Muscle of arm (tissue), 14 donors: ENCODE results near the gene MAP1LC3A. TPM values are rescaled to one million over a fixed set of nuclear protein-coding genes. Genes with fewer than 3 reads are reported as not detected.
"Not testable (repeated sequence)": the region's sequence is repeated elsewhere in the genome, so short reads cannot be mapped to it uniquely, and the experiment has no call there.

Source experiments
- DNase-seq: peaks from one replicate; pipeline ENCODE4 v3.0.0-alpha.2; 2013
- long read RNA-seq, 11 donors: transcript quantifications; one replicate each; lab custom pipeline, GENCODE V29; 2026
- polyA plus RNA-seq, 12 donors: library from polyadenylated mRNA; unstranded; fragments of 120-200 nt; gene quantifications; one replicate each; pipeline ENCODE4 v1.2.1, GENCODE V29; 2013; ENCODE audit not compliant: insufficient read length in 12 of 12

The MAP1LC3A gene
- polyA plus RNA-seq, result 10 to 100 TPM in 10 of 12 donors, not detected in 2; 12.6 to 30.7 (median 16.5) TPM
- long read RNA-seq, donor 1, transcript MAP1LC3A-201 (4 exons, 1,574 nt), result major isoform, 43 of 58 reads
- long read RNA-seq, donor 1, partial matches to known transcripts, result 7 of 58 reads
- long read RNA-seq, donor 1, other reads (novel, unspliced or antisense), result 0 of 58 reads
- long read RNA-seq, donor 2, transcript MAP1LC3A-201 (4 exons, 1,574 nt), result major isoform, 31 of 34 reads
- long read RNA-seq, donor 2, partial matches to known transcripts, result 0 of 34 reads
- long read RNA-seq, donor 2, other reads (novel, unspliced or antisense), result 0 of 34 reads
- long read RNA-seq, donor 3, partial matches to known transcripts, result 0 of 4 reads
- long read RNA-seq, donor 3, other reads (novel, unspliced or antisense), result 0 of 4 reads
- long read RNA-seq, donor 4, transcript MAP1LC3A-201 (4 exons, 1,574 nt), result major isoform, 8 of 8 reads
- long read RNA-seq, donor 4, partial matches to known transcripts, result 0 of 8 reads
- long read RNA-seq, donor 4, other reads (novel, unspliced or antisense), result 0 of 8 reads
- long read RNA-seq, donor 5, transcript MAP1LC3A-201 (4 exons, 1,574 nt), result major isoform, 31 of 34 reads
- long read RNA-seq, donor 5, partial matches to known transcripts, result 0 of 34 reads
- long read RNA-seq, donor 5, other reads (novel, unspliced or antisense), result 0 of 34 reads
- long read RNA-seq, donor 6, transcript MAP1LC3A-201 (4 exons, 1,574 nt), result major isoform, 8 of 9 reads
- long read RNA-seq, donor 6, partial matches to known transcripts, result 0 of 9 reads
- long read RNA-seq, donor 6, other reads (novel, unspliced or antisense), result 0 of 9 reads
- long read RNA-seq, donor 7, transcript MAP1LC3A-201 (4 exons, 1,574 nt), result major isoform, 5 of 7 reads
- long read RNA-seq, donor 7, partial matches to known transcripts, result 0 of 7 reads
- long read RNA-seq, donor 7, other reads (novel, unspliced or antisense), result 0 of 7 reads
- long read RNA-seq, donor 8, transcript MAP1LC3A-201 (4 exons, 1,574 nt), result major isoform, 13 of 15 reads
- long read RNA-seq, donor 8, partial matches to known transcripts, result 0 of 15 reads
- long read RNA-seq, donor 8, other reads (novel, unspliced or antisense), result 0 of 15 reads
- long read RNA-seq, donor 9, transcript MAP1LC3A-201 (4 exons, 1,574 nt), result major isoform, 13 of 20 reads
- long read RNA-seq, donor 9, partial matches to known transcripts, result 6 of 20 reads
- long read RNA-seq, donor 9, other reads (novel, unspliced or antisense), result 0 of 20 reads
- long read RNA-seq, donor 10, transcript MAP1LC3A-201 (4 exons, 1,574 nt), result major isoform, 9 of 9 reads
- long read RNA-seq, donor 10, partial matches to known transcripts, result 0 of 9 reads
- long read RNA-seq, donor 10, other reads (novel, unspliced or antisense), result 0 of 9 reads
- long read RNA-seq, donor 11, transcript MAP1LC3A-201 (4 exons, 1,574 nt), result major isoform, 14 of 14 reads
- long read RNA-seq, donor 11, partial matches to known transcripts, result 0 of 14 reads
- long read RNA-seq, donor 11, other reads (novel, unspliced or antisense), result 0 of 14 reads

- DNase-seq, result peak; percentile 93
Measured at GRCh38 chr20:34558320-34559218, at the start of gene MAP1LC3A. TSS of gene MAP1LC3A (plus strand) at chr20:34558718. CDS start at chr20:34558869, 151 bp downstream.

GRCh38 chr20:34510575-34510974 is 47.9 kb upstream of the MAP1LC3A start:
- DNase-seq, result no peak

- DNase-seq, result no peak
Measured at GRCh38 chr20:34511891-34512265, 46.6 kb upstream of the MAP1LC3A start.

GRCh38 chr20:34512266-34512954 is 46.1 kb upstream of the MAP1LC3A start:
- DNase-seq, result no peak

GRCh38 chr20:34512955-34513419 is 45.5 kb upstream of the MAP1LC3A start:
- no peak for DNase-seq

GRCh38 chr20:34514034-34514433 is 44.5 kb upstream of the MAP1LC3A start:
- DNase-seq, result not testable (repeated sequence)

- no peak for DNase-seq
Measured at GRCh38 chr20:34514897-34515483, 43.5 kb upstream of the MAP1LC3A start.

GRCh38 chr20:34515484-34516246 is 42.9 kb upstream of the MAP1LC3A start:
- DNase-seq, result peak; percentile 38

- peak; percentile 98 for DNase-seq
Measured at GRCh38 chr20:34516247-34517113, 42.0 kb upstream of the MAP1LC3A start, which contains the start of gene DYNLRB1. TSS of gene DYNLRB1 (plus strand) at chr20:34516422. CDS start at chr20:34516459, 37 bp downstream.

GRCh38 chr20:34517114-34517505 is 41.4 kb upstream of the MAP1LC3A start:
- no peak for DNase-seq

GRCh38 chr20:34518863-34519262 is 39.7 kb upstream of the MAP1LC3A start:
- DNase-seq, result not testable (repeated sequence)

GRCh38 chr20:34519841-34520240 is 38.7 kb upstream of the MAP1LC3A start:
- not testable (repeated sequence) for DNase-seq

- no peak for DNase-seq
Measured at GRCh38 chr20:34522969-34523871, 35.3 kb upstream of the MAP1LC3A start.

- no peak for DNase-seq
Measured at GRCh38 chr20:34524426-34524825, 34.1 kb upstream of the MAP1LC3A start.

- no peak for DNase-seq
Measured at GRCh38 chr20:34525342-34525708, 33.2 kb upstream of the MAP1LC3A start.
